Stimulated activated CD8-positive, alpha-beta memory T cell treated with anti-CD3 and anti-CD28 coated beads, Interleukin-7, amount 100 ng/mL, for 1 hour (primary cell): Measurements from ENCODE around the gene SLC16A12.

Experiments
- DNase-seq, 2 donors: peaks; one replicate each; pipeline ENCODE4 v3.0.0-alpha.2; 2020; ENCODE audit warnings: low read depth in 2 of 2

The SLC16A12 gene

GRCh38 chr10:89515031-89515841 is 20.2 kb downstream of the SLC16A12 start:
- no peak for DNase-seq

GRCh38 chr10:89513206-89513605 is 22.2 kb downstream of the SLC16A12 start:
- DNase-seq: no peak

- DNase-seq: no peak
These were observed 29.6 kb downstream of the SLC16A12 start for GRCh38 chr10:89505640-89506275.

GRCh38 chr10:89504691-89505090 is 30.7 kb downstream of the SLC16A12 start:
- no peak for DNase-seq

GRCh38 chr10:89503652-89504370 is 31.6 kb downstream of the SLC16A12 start:
- DNase-seq: no peak

GRCh38 chr10:89503151-89503550 is 32.2 kb downstream of the SLC16A12 start:
- DNase-seq: no peak

- DNase-seq: no peak
These were observed 32.8 kb downstream of the SLC16A12 start for GRCh38 chr10:89502549-89502948.

- no peak for DNase-seq
These were observed 40.8 kb downstream of the SLC16A12 start for GRCh38 chr10:89494575-89494974.

GRCh38 chr10:89494068-89494467 is 41.3 kb downstream of the SLC16A12 start:
- DNase-seq: no peak

- DNase-seq: no peak
These were observed 43.5 kb downstream of the SLC16A12 start for GRCh38 chr10:89491932-89492331.

GRCh38 chr10:89490596-89491335 is 44.6 kb downstream of the SLC16A12 start:
- DNase-seq: no peak

- no peak for DNase-seq
These were observed 53.1 kb downstream of the SLC16A12 start for GRCh38 chr10:89482256-89482655.

GRCh38 chr10:89481662-89482061 is 53.7 kb downstream of the SLC16A12 start:
- DNase-seq: no peak

- no peak for DNase-seq
These were observed 55.5 kb downstream of the SLC16A12 start for GRCh38 chr10:89479771-89480446.

GRCh38 chr10:89478739-89479654 is 56.4 kb downstream of the SLC16A12 start:
- no peak for DNase-seq

GRCh38 chr10:89478085-89478738 is 57.2 kb downstream of the SLC16A12 start:
- DNase-seq: no peak

- no peak for DNase-seq
These were observed 59.2 kb downstream of the SLC16A12 start for GRCh38 chr10:89476150-89476549.

GRCh38 chr10:89475591-89475998 is 59.8 kb downstream of the SLC16A12 start:
- DNase-seq: no peak

GRCh38 chr10:89475125-89475524 is 60.3 kb downstream of the SLC16A12 start:
- DNase-seq: no peak

GRCh38 chr10:89474452-89474851 is 60.9 kb downstream of the SLC16A12 start:
- DNase-seq: no peak
